CD8-positive, alpha-beta memory T cell (primary cell): ENCODE results near the gene ANGPTL1. TPM values are rescaled to one million over a fixed set of nuclear protein-coding genes. Genes with fewer than 3 reads are reported as not detected.

ENCODE experiments used
- CTCF ChIA-PET: fragments of 350-600 bp; sonication (Branson Sonifier 250); formaldehyde crosslinking; loops from one replicate; lab custom pipeline; 2021; ENCODE audit warnings: antibody characterized with exemption; lab: Charles Lee
- POLR2A ChIA-PET: fragments of 350-600 bp; sonication (Branson Sonifier 250); formaldehyde crosslinking; loops from one replicate; lab custom pipeline; 2021; ENCODE audit warnings: antibody characterized with exemption; lab: Charles Lee
- DNase-seq, 5 donors: peaks; one replicate each; pipeline versions ENCODE4 v3.0.0 to v3.0.0-alpha.2; 2020 to 2022; ENCODE audit warnings: mixed read lengths in 1 of 5
- H3K27ac ChIP-seq: one replicate; pipeline ENCODE4 v1.7.0; 2013; ENCODE audit warnings: low read depth, mild to moderate bottlenecking, low read length, moderate library complexity
- H3K27me3 ChIP-seq: 2 replicates; pipeline ENCODE4 v1.7.0; 2013; ENCODE audit warnings: low read length, mild to moderate bottlenecking; ENCODE audit not compliant: insufficient read depth, poor library complexity, severe bottlenecking
- H3K36me3 ChIP-seq: 2 replicates; pipeline ENCODE4 v1.7.0; 2013; ENCODE audit warnings: mild to moderate bottlenecking, low read length, moderate library complexity; ENCODE audit not compliant: insufficient read depth
- H3K4me1 ChIP-seq: 2 replicates; pipeline ENCODE4 v1.7.0; 2013; ENCODE audit warnings: mild to moderate bottlenecking, low read length, moderate library complexity; ENCODE audit not compliant: insufficient read depth
- H3K4me3 ChIP-seq: 2 replicates; pipeline ENCODE4 v1.7.0; 2013; ENCODE audit warnings: mild to moderate bottlenecking, low read length
- H3K9me3 ChIP-seq: 2 replicates; pipeline ENCODE4 v1.7.0; 2013; ENCODE audit warnings: mild to moderate bottlenecking, low read length
- H3K27ac Mint-ChIP-seq, 8 donors: one replicate each; pipeline ENCODE4 v1.8.0; 2020 to 2021; ENCODE audit warnings: mixed read lengths in 8 of 8, mild to moderate bottlenecking in 6 of 8, inconsistent platforms in 3 of 8, moderate library complexity in 3 of 8
- H3K27me3 Mint-ChIP-seq, 2 donors: one replicate each; pipeline ENCODE4 v1.8.0; 2020 to 2021; ENCODE audit warnings: mixed read lengths in 2 of 2, mild to moderate bottlenecking in 1 of 2, moderate library complexity in 1 of 2
- H3K36me3 Mint-ChIP-seq, 3 donors: one replicate each; pipeline ENCODE4 v1.8.0; 2020 to 2021; ENCODE audit warnings: mixed read lengths in 3 of 3, inconsistent platforms in 1 of 3, mild to moderate bottlenecking in 1 of 3
- H3K4me1 Mint-ChIP-seq, 3 donors: one replicate each; pipeline ENCODE4 v1.8.0; 2020 to 2021; ENCODE audit warnings: mixed read lengths in 3 of 3, inconsistent platforms in 1 of 3, mild to moderate bottlenecking in 1 of 3
- H3K4me3 Mint-ChIP-seq, 7 donors: one replicate each; pipeline ENCODE4 v1.8.0; 2020 to 2021; ENCODE audit warnings: mixed read lengths in 7 of 7, mild to moderate bottlenecking in 6 of 7, moderate library complexity in 4 of 7, inconsistent platforms in 2 of 7
- H3K9me3 Mint-ChIP-seq, 5 donors: one replicate each; pipeline ENCODE4 v1.8.0; 2020 to 2022; ENCODE audit warnings: mixed read lengths in 5 of 5, mild to moderate bottlenecking in 3 of 5, moderate library complexity in 2 of 5, inconsistent platforms in 1 of 5
- polyA plus RNA-seq: library from polyadenylated mRNA; unstranded; fragments of 300-500 nt; fragmentation: Illumina TruSeq; gene quantifications from one replicate; pipeline ENCODE4 v1.2.3, GENCODE V29; 2021
- total RNA-seq, 2 experiments: library from RNA; stranded (reverse); gene quantifications; one replicate each; pipeline ENCODE4 v1.2.3, GENCODE V29; 2021

Gene ANGPTL1
- total and polyA plus RNA-seq, 3 experiments from 2014 or later = not detected

DNA sequence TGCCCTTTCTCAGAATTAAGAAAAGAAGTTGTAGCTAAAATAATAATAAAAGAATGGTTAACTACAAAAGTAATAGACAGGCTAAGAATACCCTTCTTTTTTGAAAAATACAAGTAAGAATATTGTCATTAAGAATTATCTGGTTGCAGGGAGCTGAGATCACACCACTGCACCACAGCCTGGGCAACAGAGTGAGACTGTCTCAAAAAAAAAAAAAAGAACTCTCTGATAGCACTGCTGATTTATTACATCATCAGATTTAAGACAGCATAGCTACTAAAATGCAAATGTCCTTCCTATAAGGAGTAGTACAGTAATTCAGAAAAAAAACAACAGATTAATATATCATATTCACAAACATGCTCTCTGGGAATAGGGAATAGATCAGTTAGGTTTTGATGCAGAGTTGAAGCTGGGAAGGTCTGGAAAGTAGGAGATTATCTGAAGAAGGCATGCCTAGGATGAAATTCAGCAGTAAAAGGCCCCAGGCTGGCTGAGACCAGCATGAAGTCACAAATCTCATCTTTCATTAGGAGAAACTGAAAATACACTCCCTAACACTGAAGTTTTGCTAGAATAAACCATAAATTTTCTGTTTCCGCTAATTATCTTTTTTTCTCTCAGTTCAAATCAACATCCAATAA is 30.7 kb upstream of the ANGPTL1 start:
- H3K4me3 Mint-ChIP-seq = no peak overlapping the region

DNA sequence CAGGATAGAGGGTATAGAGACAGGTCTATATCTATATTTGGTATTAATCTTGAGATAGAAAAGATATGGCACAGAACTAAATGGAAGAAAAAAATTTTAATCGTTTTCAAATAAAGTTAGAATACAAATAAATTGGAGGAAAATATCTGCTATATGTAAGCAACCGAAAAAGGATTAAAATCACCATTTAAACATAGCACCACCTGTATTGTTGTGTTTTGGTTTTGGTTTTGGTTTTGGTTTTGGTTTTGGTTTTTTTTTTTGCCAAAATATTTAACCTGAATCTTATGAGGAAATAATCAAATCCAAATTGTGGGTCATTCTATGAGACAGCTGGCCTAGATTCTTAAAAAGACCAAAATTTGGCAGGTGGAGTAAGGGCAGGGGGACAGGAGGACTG is 28.5 kb upstream of the ANGPTL1 start:
- Histone ChIP-seq H3K4me3 (no peak overlapping the region), H3K27me3 (no peaks in the 10 kb centered on the region), H3K9me3 (no peaks in the 10 kb centered on the region), H3K27ac (no peak overlapping the region), H3K4me1 (no peaks in the 10 kb centered on the region), H3K36me3 (no peaks in the 10 kb centered on the region)
- POLR2A ChIA-PET = no interaction called here
- H3K9me3 Mint-ChIP-seq = peaks cover 0 to 5% (median 2%) of the 10 kb centered on the region in 5 donors
- peak overlapping the region in 2 of 7 donors; percentile 27 to 31 for H3K4me3 Mint-ChIP-seq
- peak overlapping the region in 1 of 8 donors; percentile 42 for H3K27ac Mint-ChIP-seq
- DNase-seq = no peak
- peaks cover 0 to 2% of the 10 kb centered on the region in 2 donors for H3K27me3 Mint-ChIP-seq
- peaks cover 5 to 32% (median 10%) of the 10 kb centered on the region in 3 donors for H3K36me3 Mint-ChIP-seq
- peaks cover 3 to 9% (median 4%) of the 10 kb centered on the region in 3 donors for H3K4me1 Mint-ChIP-seq
- CTCF ChIA-PET = no interaction called here

More for the DNA sequence above, 30.7 kb upstream of the ANGPTL1 start:
- ChIA-PET CTCF (no interaction called here), POLR2A (no interaction called here)
- H3K27ac Mint-ChIP-seq = no peak overlapping the region
- Histone ChIP-seq H3K9me3 (no peaks in the 10 kb centered on the region), H3K36me3 (no peaks in the 10 kb centered on the region), H3K4me1 (no peaks in the 10 kb centered on the region), H3K4me3 (no peak overlapping the region), H3K27ac (no peak overlapping the region), H3K27me3 (no peaks in the 10 kb centered on the region)
- H3K4me1 Mint-ChIP-seq = peaks cover 3 to 9% (median 4%) of the 10 kb centered on the region in 3 donors
- DNase-seq = no peak
- peaks cover 2 to 24% (median 3%) of the 10 kb centered on the region in 3 donors for H3K36me3 Mint-ChIP-seq
- peaks cover 0 to 2% of the 10 kb centered on the region in 2 donors for H3K27me3 Mint-ChIP-seq
- no peaks in the 10 kb centered on the region for H3K9me3 Mint-ChIP-seq

- Mint-ChIP-seq H3K27ac (no peak overlapping the region), H3K4me1 (peaks cover 3 to 9% (median 4%) of the 10 kb centered on the region in 3 donors)
- H3K36me3 ChIP-seq = no peaks in the 10 kb centered on the region
These were observed 27.5 kb upstream of the ANGPTL1 start for GRCh38 chr1:178898401-178898800.

GRCh38 chr1:178895928-178896327 is 25.1 kb upstream of the ANGPTL1 start:
- Mint-ChIP-seq H3K27ac (peak overlapping the region in 1 of 8 donors; percentile 31), H3K4me1 (peaks cover 3 to 9% (median 4%) of the 10 kb centered on the region in 3 donors), H3K36me3 (peaks cover 6 to 20% (median 8%) of the 10 kb centered on the region in 3 donors), H3K4me3 (no peak overlapping the region), H3K9me3 (peaks cover 0 to 5% (median 2%) of the 10 kb centered on the region in 5 donors), H3K27me3 (peaks cover 0 to 2% of the 10 kb centered on the region in 2 donors)
- Histone ChIP-seq H3K4me3 (no peak overlapping the region), H3K27ac (no peak overlapping the region), H3K36me3 (no peaks in the 10 kb centered on the region), H3K4me1 (no peaks in the 10 kb centered on the region), H3K9me3 (no peaks in the 10 kb centered on the region), H3K27me3 (no peaks in the 10 kb centered on the region)
- no peak for DNase-seq
- CTCF ChIA-PET = no interaction called here
- POLR2A ChIA-PET = no interaction called here

More at GRCh38 chr1:178898401-178898800, 27.5 kb upstream of the ANGPTL1 start:
- Mint-ChIP-seq H3K9me3 (peaks cover 0 to 5% (median 2%) of the 10 kb centered on the region in 5 donors), H3K36me3 (peaks cover 8 to 26% (median 10%) of the 10 kb centered on the region in 3 donors), H3K27me3 (peaks cover 0 to 2% of the 10 kb centered on the region in 2 donors), H3K4me3 (no peak overlapping the region)
- POLR2A ChIA-PET = no interaction called here
- Histone ChIP-seq H3K9me3 (no peaks in the 10 kb centered on the region), H3K27me3 (no peaks in the 10 kb centered on the region), H3K4me1 (no peaks in the 10 kb centered on the region), H3K27ac (no peak overlapping the region), H3K4me3 (no peak overlapping the region)
- DNase-seq = no peak
- CTCF ChIA-PET = no interaction called here

- H3K4me3 ChIP-seq = no peak overlapping the region
- H3K36me3 ChIP-seq = no peaks in the 10 kb centered on the region
- Mint-ChIP-seq H3K4me3 (no peak overlapping the region), H3K36me3 (peaks cover 0 to 2% (median 0%) of the 10 kb centered on the region in 3 donors), H3K9me3 (no peaks in the 10 kb centered on the region), H3K27me3 (no peaks in the 10 kb centered on the region), H3K4me1 (no peaks in the 10 kb centered on the region), H3K27ac (peak overlapping the region in 1 of 8 donors; percentile 51)
- no peaks in the 10 kb centered on the region for H3K9me3 ChIP-seq
- DNase-seq = no peak
- no peaks in the 10 kb centered on the region for H3K27me3 ChIP-seq
- POLR2A ChIA-PET = interaction anchor here (0.5 kb wide), 1 partner anchor 231 kb away, joined by 3 read pairs; no protein-coding TSS in a partner anchor
- CTCF ChIA-PET = interaction anchor here (1.5 kb wide), 1 partner anchor 24 kb away, joined by 3 read pairs; no protein-coding TSS in a partner anchor
- H3K4me1 ChIP-seq = no peaks in the 10 kb centered on the region
- no peak overlapping the region for H3K27ac ChIP-seq
These were observed 15.7 kb upstream of the ANGPTL1 start for GRCh38 chr1:178886551-178886950.

DNA sequence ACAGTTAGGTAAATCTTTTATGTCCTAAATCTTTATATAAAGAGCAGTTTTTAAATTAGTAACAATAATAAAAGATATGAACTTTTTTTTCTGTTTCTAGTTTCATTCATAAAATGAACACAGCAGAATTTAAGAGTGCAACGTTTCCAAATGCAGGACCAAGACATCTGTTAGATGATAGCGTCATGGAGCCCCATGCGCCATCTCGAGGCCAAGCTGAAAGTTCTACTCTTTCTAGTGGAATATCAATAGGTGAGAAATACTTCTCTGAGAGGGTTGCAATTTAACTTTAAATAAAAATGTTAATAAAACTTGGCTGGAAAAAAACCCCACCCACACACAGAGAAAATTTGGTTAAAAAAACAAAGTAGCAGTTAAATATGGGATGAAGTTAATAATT is 15.0 kb upstream of the ANGPTL1 start:
- no peak for DNase-seq
- no peaks in the 10 kb centered on the region for H3K27me3 Mint-ChIP-seq
- no peak overlapping the region for H3K4me3 Mint-ChIP-seq
- CTCF ChIA-PET = no interaction called here
- no peaks in the 10 kb centered on the region for H3K4me1 ChIP-seq
- POLR2A ChIA-PET = interaction anchor here (0.5 kb wide), 1 partner anchor 232 kb away, joined by 3 read pairs; no protein-coding TSS in a partner anchor
- H3K4me3 ChIP-seq = no peak overlapping the region
- H3K36me3 Mint-ChIP-seq = peaks cover 0 to 2% (median 0%) of the 10 kb centered on the region in 3 donors
- H3K9me3 Mint-ChIP-seq = no peaks in the 10 kb centered on the region
- no peaks in the 10 kb centered on the region for H3K4me1 Mint-ChIP-seq
- H3K27me3 ChIP-seq = no peaks in the 10 kb centered on the region
- H3K36me3 ChIP-seq = no peaks in the 10 kb centered on the region
- no peak overlapping the region for H3K27ac ChIP-seq
- no peaks in the 10 kb centered on the region for H3K9me3 ChIP-seq
- no peak overlapping the region for H3K27ac Mint-ChIP-seq

DNA sequence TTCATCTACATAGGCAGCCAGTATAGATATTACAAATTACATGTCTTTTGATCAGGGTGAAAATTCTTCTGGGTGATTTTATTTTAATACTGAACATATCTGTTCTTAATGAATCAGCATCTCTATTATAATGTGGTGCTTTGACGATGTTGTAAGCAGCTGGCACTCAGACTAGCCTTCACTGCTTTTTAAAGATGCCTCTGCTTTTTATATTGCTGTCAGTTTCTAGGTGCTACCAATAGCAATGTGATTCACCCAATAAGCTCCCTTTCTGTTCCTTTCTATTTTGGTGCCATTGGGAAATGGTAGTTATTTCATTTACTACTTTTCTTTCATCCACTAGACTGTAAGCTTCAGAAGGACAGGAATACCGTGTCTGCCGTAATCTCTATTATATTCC is 11.1 kb upstream of the ANGPTL1 start:
- ChIA-PET CTCF (no interaction called here), POLR2A (no interaction called here)
- Mint-ChIP-seq H3K4me1 (no peaks in the 10 kb centered on the region), H3K27me3 (no peaks in the 10 kb centered on the region), H3K36me3 (no peaks in the 10 kb centered on the region), H3K9me3 (no peaks in the 10 kb centered on the region), H3K4me3 (no peak overlapping the region), H3K27ac (no peak overlapping the region)
- no peak for DNase-seq
- Histone ChIP-seq H3K27me3 (no peaks in the 10 kb centered on the region), H3K27ac (no peak overlapping the region), H3K36me3 (no peaks in the 10 kb centered on the region), H3K9me3 (no peaks in the 10 kb centered on the region), H3K4me1 (no peaks in the 10 kb centered on the region), H3K4me3 (no peak overlapping the region)

DNA sequence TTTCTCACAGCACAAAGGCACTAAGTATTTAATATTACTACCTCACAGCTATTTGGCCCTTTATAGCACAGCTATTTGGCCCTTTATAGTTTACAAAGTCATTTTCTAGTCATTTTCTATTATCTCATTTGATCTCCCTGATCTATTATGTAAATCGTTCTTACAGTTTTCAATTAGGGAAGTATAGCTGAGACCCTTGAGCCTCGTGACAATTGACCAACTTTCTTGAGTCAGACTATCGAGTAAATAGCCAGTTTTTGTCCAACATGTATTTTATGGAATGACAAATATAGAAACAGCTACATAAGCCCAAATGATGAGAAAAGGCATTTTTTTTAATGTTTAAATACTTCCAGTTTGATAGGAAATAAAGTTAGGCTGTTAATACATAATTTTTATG is 7.0 kb upstream of the ANGPTL1 start:
- Mint-ChIP-seq H3K4me3 (no peak overlapping the region), H3K4me1 (no peaks in the 10 kb centered on the region), H3K27me3 (peaks cover 0 to 4% of the 10 kb centered on the region in 2 donors), H3K36me3 (no peaks in the 10 kb centered on the region), H3K9me3 (no peaks in the 10 kb centered on the region), H3K27ac (no peak overlapping the region)
- H3K36me3 ChIP-seq = no peaks in the 10 kb centered on the region
- H3K9me3 ChIP-seq = no peaks in the 10 kb centered on the region
- DNase-seq = no peak
- ChIA-PET POLR2A (no interaction called here), CTCF (no interaction called here)
- H3K4me3 ChIP-seq = no peak overlapping the region
- no peaks in the 10 kb centered on the region for H3K4me1 ChIP-seq
- no peaks in the 10 kb centered on the region for H3K27me3 ChIP-seq
- H3K27ac ChIP-seq = no peak overlapping the region
